GM18909 (cell line): ENCODE results near the gene PTP4A1.
"Not testable (repeated sequence)": the region's sequence is repeated elsewhere in the genome, so short reads cannot be mapped to it uniquely, and the experiment has no call there.

Experiments
- ATAC-seq: cut with Tn5 transposase; IDR thresholded peaks from one replicate; pipeline ENCODE4 v1.9.1; 2021; ENCODE audit warnings: mild to moderate bottlenecking; ENCODE audit not compliant: unreplicated experiment, poor library complexity

PTP4A1 gene

DNA sequence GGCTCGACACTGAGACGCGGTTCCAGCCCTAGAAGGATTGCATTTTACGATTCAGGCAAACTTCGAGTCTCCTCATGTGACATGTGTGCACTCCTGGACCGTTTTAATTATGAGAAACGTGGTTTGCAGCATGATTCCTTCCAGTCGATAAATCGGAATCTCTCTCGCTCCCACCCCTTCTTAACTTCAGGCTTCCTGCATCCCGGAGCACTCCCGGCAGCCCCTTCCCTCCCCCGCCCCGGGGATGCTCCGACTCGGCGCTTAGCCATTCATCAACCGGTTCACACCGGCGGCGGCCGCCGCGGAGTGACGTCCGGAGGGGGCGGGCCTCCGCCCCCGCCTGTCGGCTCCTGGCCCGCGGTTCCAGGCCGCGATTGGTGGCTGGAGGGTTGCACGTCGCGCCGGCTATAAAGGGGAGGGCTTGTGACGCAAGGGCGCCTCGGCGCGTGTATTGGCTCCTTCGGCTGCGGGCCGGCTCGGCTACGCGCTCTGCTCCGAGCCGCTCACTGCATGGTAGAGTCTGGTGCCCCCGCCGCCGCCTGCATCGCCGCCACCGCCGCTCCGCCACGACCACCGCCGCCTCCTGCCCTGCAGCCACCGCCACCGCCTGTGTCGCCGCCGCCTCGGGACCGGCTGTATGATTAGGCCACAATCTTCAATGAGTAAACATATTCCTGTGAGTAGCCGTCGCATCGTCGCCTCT is at the start of gene PTP4A1, which contains the start of gene LOC128125822:
Gene PTP4A1 (plus strand): TSS at position 437 of the 703 bp plus-strand sequence. CDS start 4,401 bp downstream, outside the sequence.
Gene LOC128125822 (plus strand): TSS at position 437 of the 703 bp plus-strand sequence.
- peak; percentile 90 for ATAC-seq

GRCh38 chr6:63522911-63523287 is 49.4 kb upstream of the PTP4A1 start:
- not testable (repeated sequence) for ATAC-seq

- no peak for ATAC-seq
These were observed 48.6 kb upstream of the PTP4A1 start for GRCh38 chr6:63523630-63524029.

- no peak for ATAC-seq
These were observed 46.9 kb upstream of the PTP4A1 start for GRCh38 chr6:63525186-63525878.

DNA sequence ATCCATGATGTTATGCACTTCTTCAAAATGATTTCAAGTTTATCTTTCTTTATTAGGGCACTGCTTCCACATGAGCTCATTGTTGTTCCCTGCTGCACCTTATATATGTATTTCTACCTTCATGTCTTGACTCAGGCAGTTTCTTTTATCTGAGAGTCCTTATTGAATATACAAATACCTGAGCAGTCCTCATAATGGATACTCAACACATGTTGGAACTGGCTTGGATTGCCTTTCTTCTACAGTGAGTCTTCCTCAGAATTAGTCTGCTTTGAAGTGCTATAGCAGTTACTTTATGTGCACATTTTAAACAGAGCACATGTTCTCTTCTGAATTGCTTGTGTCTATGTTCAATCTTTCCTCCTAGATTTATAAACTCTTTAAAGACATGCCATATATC is 45.3 kb upstream of the PTP4A1 start:
- no peak for ATAC-seq

DNA sequence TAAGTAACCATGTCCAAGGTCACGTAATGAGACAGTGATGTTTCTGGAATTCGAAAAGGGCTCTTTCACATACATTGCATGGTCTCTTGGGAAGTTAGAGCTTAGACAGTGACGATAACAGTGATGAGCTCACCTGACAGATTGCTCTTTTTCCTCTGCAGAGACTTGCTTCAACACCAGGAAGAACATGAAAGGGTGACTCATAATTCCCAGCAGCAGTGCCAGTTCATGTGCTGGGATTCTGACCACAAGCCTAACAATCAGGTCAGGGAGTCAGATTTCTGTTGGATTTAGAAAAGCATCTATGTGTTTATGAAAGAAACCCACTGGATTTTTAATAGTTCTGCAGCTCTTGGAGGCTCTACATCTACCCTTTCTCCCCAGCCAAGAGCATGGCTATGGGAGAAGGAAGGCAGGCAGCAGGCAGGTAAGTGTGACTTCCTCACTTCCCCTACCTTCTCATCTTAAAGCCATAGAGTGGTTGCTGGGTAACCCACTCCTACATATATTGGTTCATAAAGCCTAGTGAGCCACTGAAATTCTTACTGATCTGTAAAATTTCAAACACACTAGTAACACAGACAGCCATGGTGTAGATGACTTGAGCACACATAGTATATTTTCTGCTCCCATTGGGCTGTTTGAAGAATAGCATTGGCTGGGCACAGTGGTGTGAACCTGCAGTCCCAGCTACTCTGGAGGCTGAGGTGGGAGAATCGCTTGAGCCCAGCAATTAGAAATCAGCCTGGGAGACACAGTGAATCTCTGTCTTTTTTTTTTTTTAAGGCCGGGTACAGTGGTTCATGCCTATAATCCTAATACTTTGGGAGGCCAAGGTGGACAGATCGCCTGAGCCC is 44.4 kb upstream of the PTP4A1 start:
- ATAC-seq = no peak

- no peak for ATAC-seq
These were observed 42.8 kb upstream of the PTP4A1 start for GRCh38 chr6:63529498-63529897.

- no peak for ATAC-seq
These were observed 42.1 kb upstream of the PTP4A1 start for GRCh38 chr6:63530182-63530581.

DNA sequence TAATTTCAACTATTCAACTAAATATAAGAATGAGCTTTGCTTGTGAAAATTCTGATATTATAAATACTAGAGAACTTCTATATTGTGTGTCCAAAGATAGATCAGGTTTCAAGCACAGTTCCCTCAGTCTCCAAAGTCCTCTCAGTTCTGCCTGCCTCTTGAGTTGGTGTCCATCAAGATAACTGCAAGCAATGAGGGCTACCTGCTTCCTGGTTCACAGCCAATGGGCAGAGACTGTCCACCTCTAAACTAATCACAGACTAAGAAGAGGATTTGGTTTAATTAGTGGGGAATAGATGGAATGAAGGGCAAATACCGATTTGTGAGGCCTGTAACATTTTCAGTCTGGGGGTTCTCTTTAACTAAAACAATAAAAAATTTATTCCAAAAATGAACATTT is 41.3 kb upstream of the PTP4A1 start:
- ATAC-seq = no peak

GRCh38 chr6:63533026-63533425 is 39.3 kb upstream of the PTP4A1 start:
- ATAC-seq = no peak

DNA sequence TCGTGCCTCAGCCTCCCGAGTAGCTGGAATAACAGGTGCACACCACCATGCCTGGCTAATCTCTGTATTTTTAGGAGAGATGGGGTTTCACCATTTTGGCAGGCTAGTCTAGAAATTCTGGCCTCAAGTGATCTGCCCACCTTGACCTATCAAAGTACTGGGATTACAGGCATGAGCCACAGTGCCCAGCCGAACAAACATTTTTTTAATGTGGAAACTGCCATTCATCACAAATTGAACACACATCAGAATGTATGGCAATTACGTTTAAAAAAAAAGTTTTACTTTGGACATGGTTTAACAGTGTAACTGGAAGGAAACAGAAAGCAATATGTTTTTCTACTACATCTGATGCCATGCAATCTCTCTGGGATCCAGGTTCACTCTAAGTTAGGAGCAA is 38.3 kb upstream of the PTP4A1 start:
- ATAC-seq = no peak

- ATAC-seq = peak; percentile 76
These were observed 34.9 kb upstream of the PTP4A1 start for GRCh38 chr6:63537201-63537958.

DNA sequence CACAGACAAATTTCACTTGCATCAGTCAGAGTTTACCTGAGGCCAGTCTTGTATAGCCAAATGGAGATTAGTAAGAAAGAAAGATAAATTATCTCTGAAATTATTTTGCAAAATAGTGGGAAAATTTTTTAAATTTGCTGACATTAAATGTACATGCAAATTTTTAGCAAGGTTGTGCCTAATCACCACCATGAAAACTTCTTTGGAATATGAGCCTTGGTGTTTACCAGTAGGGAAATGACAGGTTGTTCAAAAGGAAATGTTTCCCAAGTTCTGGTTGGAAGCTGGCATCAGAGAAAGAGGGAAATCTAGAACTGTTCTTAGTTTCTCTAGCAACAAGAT is 34.4 kb upstream of the PTP4A1 start:
- no peak for ATAC-seq

DNA sequence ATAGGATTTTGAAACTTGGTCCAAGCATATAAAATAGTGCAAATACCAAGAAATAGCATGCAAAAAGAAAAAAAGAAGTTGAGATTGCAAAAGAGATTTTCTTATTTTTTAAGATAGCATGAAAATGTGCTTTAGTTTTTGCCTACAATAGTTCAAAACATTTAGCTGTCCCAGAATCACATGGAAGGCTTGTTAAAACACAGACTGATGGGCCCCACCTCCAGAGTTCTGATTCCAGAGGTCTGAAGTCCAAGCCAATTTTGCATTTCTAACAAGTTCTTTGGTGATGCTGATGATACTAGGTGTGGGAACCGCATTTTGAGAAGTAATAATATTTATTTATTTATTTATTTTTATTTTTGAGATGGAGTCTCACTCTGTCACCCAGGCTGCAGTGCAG is 33.7 kb upstream of the PTP4A1 start:
- ATAC-seq = no peak

DNA sequence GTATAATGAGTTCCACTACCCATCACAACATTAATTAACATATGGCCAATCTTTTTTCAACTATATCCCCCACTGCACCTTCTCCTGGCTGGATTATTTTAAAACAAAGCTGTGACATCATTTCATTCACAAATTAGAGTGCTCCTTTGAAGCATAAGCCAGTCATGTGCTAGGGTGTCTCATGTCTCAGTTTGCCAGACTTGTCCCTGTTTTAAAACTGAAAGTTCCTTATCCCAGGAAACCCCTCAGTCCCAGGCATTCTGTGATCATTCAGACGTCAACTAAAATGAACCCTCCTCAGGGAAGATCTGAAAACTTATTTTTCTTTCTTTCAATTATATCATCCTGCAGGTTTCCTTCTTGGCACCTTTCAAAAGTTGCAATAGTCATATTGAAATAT is 29.3 kb upstream of the PTP4A1 start:
- ATAC-seq = no peak

GRCh38 chr6:63543982-63544381 is 28.3 kb upstream of the PTP4A1 start:
- no peak for ATAC-seq

DNA sequence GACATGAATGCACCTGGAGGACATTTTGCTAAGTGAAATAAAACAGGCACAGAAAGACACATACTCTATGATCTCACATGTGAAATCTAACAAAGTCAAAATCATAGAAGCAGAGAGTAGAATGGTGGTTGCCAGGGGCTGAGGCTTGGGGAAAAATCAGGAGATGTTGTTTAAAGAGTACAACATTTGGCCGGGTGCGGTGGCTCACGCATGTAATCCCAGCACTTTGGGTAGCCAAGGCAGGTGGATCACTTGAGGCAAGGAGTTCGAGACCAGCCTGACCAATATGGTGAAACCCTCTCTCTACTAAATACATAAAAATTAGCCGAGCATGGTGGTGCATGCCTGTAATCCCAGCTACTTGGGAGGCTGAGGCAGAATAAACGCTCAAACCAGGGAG is 26.0 kb upstream of the PTP4A1 start:
- ATAC-seq = no peak

DNA sequence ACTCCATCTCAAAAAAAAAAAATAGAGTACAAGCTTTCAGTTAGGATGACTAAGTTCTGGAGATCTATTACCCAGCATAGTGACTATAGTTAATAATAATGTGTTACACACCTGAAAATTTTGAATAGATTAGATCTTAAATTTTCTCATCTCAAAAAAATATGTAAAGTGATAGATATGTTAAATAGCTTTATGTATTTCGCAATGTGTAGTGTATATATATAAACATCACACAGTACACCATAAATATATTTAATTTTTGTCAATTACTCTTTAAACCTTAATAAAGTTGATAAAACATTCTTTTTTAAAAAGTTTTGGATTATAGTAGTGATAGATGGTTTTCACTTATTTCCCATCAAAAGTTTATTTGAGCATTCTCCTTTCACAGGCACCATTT is 25.6 kb upstream of the PTP4A1 start:
- no peak for ATAC-seq

DNA sequence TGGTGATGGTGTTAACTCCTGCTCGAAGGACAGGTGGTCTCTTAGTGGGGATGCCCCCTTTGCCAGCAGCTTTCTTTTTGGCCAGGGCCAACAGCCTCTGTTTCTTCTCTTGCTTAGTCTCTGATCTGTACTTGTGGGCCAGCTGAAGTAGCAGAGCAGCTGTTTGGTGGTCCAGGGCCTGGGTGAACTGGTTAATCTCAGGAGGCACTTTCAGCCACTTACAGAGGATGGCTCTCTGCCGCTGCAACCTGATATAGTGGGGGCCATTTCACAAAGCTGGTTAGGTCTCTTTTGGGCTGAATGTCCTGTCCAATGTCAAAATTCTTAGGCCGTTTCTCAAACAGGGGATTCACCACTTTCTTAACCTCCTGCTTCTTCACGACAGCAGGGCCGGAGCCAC is 23.2 kb upstream of the PTP4A1 start:
- ATAC-seq = no peak

- ATAC-seq = peak; percentile 99
These were observed 19.1 kb upstream of the PTP4A1 start for GRCh38 chr6:63553208-63553607.
